Aortic smooth muscle cell (primary cell): Measurements from ENCODE around the gene VPS51. TPM values are rescaled to one million over a fixed set of nuclear protein-coding genes. Genes with fewer than 3 reads are reported as not detected.

Experiments
- total RNA-seq: library from RNA; depleted of rRNA; stranded (reverse); fragments of >200 nt; gene quantifications from 2 replicates; pipeline ENCODE4 v1.2.3, GENCODE V29; 2014

VPS51 gene
- total RNA-seq: 175 and 203 TPM in 2 replicates

DNA sequence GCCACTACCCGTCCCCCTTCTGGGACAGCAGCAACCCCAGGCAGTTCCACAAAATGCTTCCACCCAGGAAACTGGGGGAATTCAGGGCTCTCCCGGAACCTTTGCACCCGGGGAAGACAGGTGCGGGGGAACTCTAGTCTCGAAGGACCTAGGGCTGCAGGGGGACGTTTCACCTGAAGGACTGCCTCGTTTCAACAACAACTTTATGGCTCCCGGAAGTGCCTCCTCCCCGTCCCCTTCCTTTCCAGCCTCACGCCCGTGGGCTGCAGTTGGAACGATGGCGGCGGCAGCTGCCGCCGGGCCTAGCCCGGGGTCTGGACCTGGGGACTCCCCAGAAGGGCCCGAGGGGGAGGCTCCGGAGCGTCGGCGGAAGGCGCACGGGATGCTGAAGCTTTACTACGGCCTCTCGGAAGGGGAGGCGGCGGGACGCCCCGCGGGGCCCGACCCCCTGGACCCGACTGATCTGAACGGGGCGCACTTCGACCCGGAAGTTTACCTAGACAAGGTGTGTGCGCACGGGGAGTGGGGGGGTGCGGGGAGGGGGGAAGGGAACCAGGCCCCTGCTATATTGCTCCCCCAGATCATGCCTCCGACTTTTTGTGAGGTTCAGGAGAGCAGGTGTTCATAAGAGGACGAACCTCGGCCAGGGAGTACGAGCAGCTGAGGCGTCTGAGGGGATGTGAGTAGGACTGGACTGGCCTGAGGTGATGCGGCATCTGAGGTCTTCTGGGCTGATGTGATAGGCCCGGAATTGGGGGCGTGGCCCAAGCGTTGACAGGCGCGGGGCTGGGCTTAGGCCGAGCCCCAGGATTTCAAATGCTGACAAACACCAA is at the start of gene VPS51:
Gene VPS51 (plus strand): TSS at position 241 of the 833 bp plus-strand sequence. CDS start 37 bp downstream, at position 278.

DNA sequence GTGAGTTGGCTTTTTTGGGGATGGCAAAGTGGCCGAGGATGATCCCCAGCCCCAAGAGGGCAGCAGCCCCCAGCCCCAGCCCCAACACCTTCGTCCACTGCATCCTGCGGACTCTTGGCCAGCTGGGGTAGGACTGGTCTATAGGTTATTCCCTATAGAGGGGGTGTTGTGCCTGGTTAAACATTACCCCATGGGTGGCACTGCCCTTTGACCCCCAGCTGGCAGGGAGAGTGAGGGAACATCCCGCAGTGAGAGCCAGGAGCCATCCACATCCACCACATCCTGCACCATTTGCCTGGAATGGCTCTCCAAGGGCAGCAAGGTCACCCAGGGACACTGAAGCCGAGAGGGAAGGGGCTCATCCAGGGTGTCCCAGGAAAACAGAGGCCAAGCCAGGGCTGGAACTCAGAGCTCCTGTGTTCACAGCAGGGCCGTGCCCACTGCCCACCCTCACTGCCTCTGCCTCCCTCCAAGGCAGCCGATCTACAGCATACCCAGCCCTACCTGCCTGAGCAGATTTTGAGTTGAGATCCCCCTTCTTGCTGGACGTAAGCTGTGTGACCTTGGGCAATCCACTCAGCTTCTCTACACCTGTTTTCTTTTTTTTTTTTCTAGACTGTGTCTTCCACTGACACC is 37.5 kb upstream of the VPS51 start, which contains the start of gene NAALADL1:
Gene NAALADL1 (minus strand): TSS at position 135 of the 636 bp plus-strand sequence. CDS start 32 bp downstream, at position 103.

DNA sequence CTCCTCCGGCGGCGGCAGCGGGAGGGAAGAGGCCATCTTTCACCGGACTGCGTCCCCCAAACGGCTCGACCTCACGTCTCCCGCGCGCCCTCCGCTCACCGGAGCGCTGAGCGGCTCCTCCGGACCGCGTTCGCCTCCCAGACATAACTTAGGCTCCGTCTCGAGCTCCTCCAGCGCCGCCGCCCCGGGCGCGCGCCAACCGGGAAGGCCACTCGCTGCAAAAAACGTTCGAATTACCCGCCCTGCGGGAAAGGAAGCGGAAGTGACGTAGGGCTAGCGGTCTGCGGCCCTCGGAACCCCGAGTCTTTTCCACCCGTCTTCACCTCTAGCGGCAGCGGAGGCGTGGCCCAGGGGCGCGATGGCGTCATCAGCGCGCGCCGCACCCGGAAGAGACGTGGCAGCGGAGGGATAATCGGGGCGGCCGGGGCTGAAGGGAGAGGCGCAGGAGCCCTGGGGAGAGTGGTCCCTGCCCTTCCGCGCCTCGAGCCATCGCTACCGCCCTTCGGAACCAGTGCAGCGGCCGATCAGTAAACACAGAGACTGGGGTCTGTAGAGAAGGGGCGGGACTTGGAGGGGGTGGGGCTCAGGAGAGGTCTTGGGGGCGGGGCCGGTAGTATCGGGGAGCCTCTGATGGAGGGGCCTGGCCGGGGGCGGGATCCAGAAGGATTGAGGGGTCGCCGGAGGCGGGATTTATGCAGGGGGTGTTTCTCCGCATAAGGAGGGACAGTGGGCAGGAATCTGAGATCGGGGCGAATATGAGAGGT is 12.0 kb upstream of the VPS51 start, which contains the start of the genes CDCA5 and ZFPL1:
Gene CDCA5 (minus strand): TSS at position 207 of the 764 bp plus-strand sequence. CDS start 62 bp downstream, at position 145.
Gene ZFPL1 (plus strand): TSS at position 389 of the 764 bp plus-strand sequence. CDS start 477 bp downstream, outside the sequence.

DNA sequence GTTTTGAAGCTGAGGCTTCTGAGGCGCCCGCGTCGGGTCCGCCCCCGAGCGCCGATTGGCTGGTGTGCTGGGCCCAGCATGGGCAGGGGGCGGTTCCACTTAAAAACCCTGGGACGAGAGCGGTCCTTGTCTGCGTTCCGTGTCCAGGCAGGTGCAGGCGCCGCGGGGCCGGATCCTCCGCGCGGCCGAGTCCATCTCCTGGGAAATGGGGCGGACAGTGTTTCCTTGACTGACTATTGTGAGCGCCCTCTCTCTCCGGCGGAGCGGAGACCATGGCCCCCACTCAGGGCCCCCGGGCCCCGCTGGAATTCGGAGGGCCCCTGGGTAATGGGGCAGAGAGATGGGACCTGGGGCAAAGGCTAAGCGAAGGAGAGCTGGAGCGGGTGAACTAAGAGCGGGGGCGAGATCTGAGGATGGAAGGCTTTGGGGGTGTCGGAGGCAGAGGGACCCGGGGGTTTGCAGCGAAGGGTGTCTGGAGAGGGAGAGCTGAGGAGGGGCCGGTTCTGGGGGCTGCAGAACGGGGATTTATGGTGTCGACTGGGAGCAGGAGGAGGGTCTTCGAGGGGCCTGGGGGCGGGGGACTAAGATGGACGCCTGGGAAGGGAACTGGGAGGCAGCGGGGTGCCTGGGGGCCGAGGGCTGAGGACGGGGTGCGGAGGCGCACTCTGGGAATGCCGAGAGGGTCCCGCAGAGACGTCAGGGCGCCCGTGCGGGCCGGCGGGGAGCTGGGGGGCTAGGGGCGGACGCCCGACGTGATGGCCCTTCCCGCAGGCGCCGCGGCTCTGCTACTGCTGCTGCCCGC is 15.9 kb downstream of the VPS51 start, which contains the start of gene TM7SF2:
Gene TM7SF2 (plus strand): TSS at position 129 of the 802 bp plus-strand sequence. CDS start 144 bp downstream, at position 273.

DNA sequence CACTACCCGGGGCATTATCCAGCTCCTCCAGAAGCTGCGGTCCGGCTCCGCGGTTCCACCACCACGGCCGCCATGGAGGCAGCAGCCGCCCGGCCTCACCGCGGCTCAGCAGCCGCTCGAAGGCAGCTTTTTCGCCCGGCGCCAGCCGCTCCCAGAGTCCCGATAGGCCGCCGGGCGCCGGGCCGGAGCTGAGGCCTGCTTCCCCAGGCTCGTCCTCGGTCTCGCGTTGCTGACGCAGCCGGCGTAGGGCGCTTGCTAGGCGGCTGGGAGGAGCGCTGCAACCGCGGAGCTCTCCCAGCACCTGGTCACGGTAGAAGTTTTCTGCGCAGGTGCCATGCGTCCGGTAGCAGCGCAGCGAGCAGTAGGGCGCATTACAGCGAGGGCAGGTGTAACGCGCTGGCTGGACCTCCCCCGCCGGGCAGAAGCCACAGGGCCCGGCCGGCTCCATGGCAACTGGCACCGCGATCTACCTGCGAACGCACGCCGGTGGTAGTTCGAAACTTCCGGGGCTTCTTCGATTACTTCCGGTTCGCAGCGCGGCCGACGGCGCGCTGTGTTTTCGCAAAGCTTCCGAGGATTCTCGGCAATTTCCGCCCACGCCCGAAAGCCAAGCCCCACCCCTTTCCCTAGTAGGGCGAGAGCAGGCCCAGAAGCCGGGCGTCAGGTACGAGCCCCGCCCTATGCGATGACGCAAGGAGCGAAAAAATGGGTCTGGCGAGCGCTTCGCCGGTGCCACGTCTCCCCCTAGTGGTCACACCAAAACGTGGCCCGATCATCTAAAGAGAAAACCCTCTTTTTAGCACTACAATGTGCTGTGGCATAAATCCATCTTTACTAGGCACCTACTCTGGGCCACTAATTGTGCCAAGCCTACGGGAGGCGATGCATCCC is 21.4 kb downstream of the VPS51 start, which contains the start of gene ZNHIT2:
Gene ZNHIT2 (minus strand): TSS at position 496 of the 891 bp plus-strand sequence. CDS start 48 bp downstream, at position 448.

DNA sequence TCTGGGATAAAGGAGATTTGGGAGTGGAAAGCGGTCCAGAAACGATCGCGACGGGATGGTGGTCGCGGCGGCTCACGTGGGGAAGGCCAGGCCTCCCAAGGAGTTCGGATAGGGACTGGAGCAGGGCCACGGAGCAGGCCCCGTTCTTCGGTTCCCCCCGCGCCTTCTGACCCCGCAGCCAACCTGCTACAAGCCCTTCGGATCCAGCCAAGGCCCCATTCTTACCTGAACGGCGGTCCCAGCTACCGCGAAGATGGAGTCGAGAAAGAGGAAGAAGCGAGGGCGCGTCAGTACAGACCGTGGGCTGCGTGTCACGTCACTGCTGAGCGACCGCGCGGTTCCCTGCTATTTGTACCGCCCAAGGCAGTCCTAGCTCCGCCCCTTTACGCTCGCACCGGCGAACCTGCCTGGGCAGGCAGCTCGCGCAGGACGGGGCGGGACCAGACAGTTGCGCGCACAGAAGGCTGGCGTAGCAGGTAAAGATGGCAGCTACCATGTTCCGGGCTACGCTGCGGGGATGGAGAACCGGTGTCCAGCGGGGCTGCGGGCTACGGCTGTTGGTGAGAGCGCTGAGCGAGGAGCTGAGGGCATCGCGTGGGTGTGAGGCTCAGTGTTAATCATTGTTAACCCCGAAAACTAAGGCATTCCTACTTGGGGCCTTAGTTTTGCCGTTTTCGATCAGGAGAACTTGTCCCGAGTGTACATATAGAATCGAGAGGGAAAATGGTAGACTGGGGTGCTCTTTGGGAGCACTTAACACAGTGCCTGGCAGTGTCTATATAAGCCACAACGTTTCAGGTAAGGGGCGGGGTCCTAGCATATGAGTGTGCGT is 26.1 kb downstream of the VPS51 start, which contains the start of the genes FAU and MRPL49:
Gene FAU (minus strand): TSS at position 270 of the 832 bp plus-strand sequence. CDS start 321 bp downstream, outside the sequence.
Gene MRPL49 (plus strand): TSS at position 457 of the 832 bp plus-strand sequence. CDS start 26 bp downstream, at position 483.

DNA sequence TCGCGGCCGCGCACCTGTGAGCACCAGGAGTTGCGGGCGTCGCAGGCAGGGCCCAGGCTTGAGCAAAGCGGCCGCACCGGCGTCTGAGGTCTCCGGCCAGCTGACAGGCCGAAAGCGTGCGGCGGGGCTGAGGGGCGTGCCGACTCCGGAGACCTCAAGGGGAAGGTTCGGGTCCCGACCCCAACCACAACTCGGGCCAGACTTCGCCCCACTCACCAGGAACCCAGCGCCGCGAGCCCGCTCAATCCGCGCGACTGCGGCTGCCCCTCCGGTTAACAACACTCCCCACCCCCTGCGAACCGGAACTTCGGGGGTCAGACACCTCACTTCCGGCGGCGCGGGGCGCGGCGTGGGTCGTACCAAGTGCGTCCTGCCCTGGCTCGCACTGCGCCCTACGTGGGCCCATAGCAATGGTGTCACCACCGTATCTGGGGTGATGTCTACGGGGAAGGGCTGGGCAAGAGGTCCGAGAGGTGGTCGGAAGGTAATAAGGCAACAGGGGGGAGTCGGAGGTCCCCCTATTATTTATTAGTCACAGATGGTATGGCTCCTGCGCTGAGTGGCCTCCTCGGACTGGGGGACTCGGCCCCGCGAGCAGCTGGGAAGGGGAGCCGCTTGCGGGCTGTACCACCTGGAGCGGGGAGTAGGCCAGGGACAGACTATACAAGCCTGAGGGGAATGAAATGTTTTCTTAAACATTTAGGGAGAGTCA is 38.4 kb downstream of the VPS51 start, which contains the start of gene SYVN1:
Gene SYVN1 (minus strand): TSS at position 280 of the 712 bp plus-strand sequence. CDS start 918 bp downstream, outside the sequence.

Other genes starting within 250 kb of the VPS51 start
- 104 and 110 TPM in 2 replicates for gene EHD1, start 217.6 kb upstream of the VPS51 start, total RNA-seq
- gene ATG2A, start 179.0 kb upstream of the VPS51 start, total RNA-seq: 7.8 and 8.1 TPM in 2 replicates
- 10.3 and 11.6 TPM in 2 replicates for gene PPP2R5B, start 171.5 kb upstream of the VPS51 start, total RNA-seq
- not detected in 2 replicates for gene GPHA2, start 160.3 kb upstream of the VPS51 start, total RNA-seq
- gene MAJIN, start 124.1 kb upstream of the VPS51 start, total RNA-seq: not detected in 2 replicates
- 0.26 and 0.81 TPM in 2 replicates for gene BATF2, start 99.2 kb upstream of the VPS51 start, total RNA-seq
- 95.3 and 110 TPM in 2 replicates for gene ARL2, start 82.1 kb upstream of the VPS51 start, total RNA-seq
- 10.6 and 11.9 TPM in 2 replicates for gene SNX15, start 68.8 kb upstream of the VPS51 start, total RNA-seq
- 6.2 and 9.0 TPM in 2 replicates for gene SAC3D1, start 55.0 kb upstream of the VPS51 start, total RNA-seq
- gene NAALADL1, start 37.7 kb upstream of the VPS51 start, total RNA-seq: 23.3 and 27.0 TPM in 2 replicates
- 4.2 and 7.8 TPM in 2 replicates for gene CDCA5, start 12.2 kb upstream of the VPS51 start, total RNA-seq
- 32.7 and 35.9 TPM in 2 replicates for gene ZFPL1, start 12.0 kb upstream of the VPS51 start, total RNA-seq
- gene TM7SF2, start 15.7 kb downstream of the VPS51 start, total RNA-seq: 8.9 and 9.0 TPM in 2 replicates
- 6.0 and 6.1 TPM in 2 replicates for gene ZNHIT2, start 21.5 kb downstream of the VPS51 start, total RNA-seq
- 379 and 456 TPM in 2 replicates for gene FAU, start 25.9 kb downstream of the VPS51 start, total RNA-seq
- 28.3 and 34.2 TPM in 2 replicates for gene MRPL49, start 26.1 kb downstream of the VPS51 start, total RNA-seq
- gene SYVN1, start 38.3 kb downstream of the VPS51 start, total RNA-seq: 16.8 and 20.1 TPM in 2 replicates
- not detected in 2 replicates for gene SPDYC, start 74.0 kb downstream of the VPS51 start, total RNA-seq
- 88.9 and 117 TPM in 2 replicates for gene CAPN1, start 85.7 kb downstream of the VPS51 start, total RNA-seq
- 3.9 and 7.0 TPM in 2 replicates for gene POLA2, start 165.7 kb downstream of the VPS51 start, total RNA-seq
- gene CDC42EP2, start 218.7 kb downstream of the VPS51 start, total RNA-seq: 7.3 and 12.8 TPM in 2 replicates
- gene DPF2, start 237.6 kb downstream of the VPS51 start, total RNA-seq: 25.8 and 33.8 TPM in 2 replicates